Vagina (tissue), 2 donors: ENCODE measurements around the gene CKS1B. TPM values are rescaled to one million over a fixed set of nuclear protein-coding genes. Genes with fewer than 3 reads are reported as not detected.
A peak's percentile ranks its signal among the peaks of the same experiment; 100 is the strongest.

Experiments
- DNase-seq, 2 donors: peaks; one replicate each; pipeline ENCODE4 v3.0.0-alpha.2; 2017; ENCODE audit errors: extremely low spot score in 2 of 2
- H3K27ac ChIP-seq: fragments of 200-600 bp; sonication (generic); one replicate; pipeline ENCODE4 v1.5.1; 2019
- H3K27me3 ChIP-seq: fragments of 200-600 bp; sonication (generic); one replicate; pipeline ENCODE4 v1.5.1; 2019
- H3K36me3 ChIP-seq, 2 donors: fragments of 200-600 bp; sonication (generic); one replicate each; pipeline ENCODE4 v1.5.1; 2017 to 2019
- H3K4me1 ChIP-seq: fragments of 200-600 bp; sonication (generic); one replicate; pipeline ENCODE4 v1.5.1; 2019
- H3K4me3 ChIP-seq, 2 donors: fragments of 200-600 bp; sonication (generic); 1 replicate in 1 of 2; 2 replicates in 1 of 2; pipeline ENCODE4 v1.5.1; 2016 to 2019
- H3K9me3 ChIP-seq: fragments of 200-600 bp; sonication (generic); one replicate; pipeline ENCODE4 v1.5.1; 2019
- CTCF ChIP-seq, 3 experiments: fragments of 450-650 bp in 2 of 3; fragments of 200-600 bp in 1 of 3; sonication (generic) in 1 of 3; IDR thresholded peaks; one replicate each; pipeline ENCODE4 v1.5.1; 2017 to 2019; ENCODE audit warnings: antibody characterized with exemption in 3 of 3, mild to moderate bottlenecking in 2 of 3, moderate library complexity in 2 of 3
- POLR2A ChIP-seq, 2 donors: fragments of 450-650 bp; IDR thresholded peaks; one replicate each; pipeline ENCODE4 v1.6.1; 2017; ENCODE audit warnings: antibody characterized with exemption in 2 of 2, mild to moderate bottlenecking in 2 of 2, moderate library complexity in 2 of 2
- POLR2AphosphoS5 ChIP-seq, 2 donors: sonication (generic); formaldehyde crosslinking; IDR thresholded peaks; one replicate each; pipeline ENCODE4 v1.9.0; 2017; ENCODE audit warnings: antibody characterized with exemption in 2 of 2, mild to moderate bottlenecking in 2 of 2, low read depth in 1 of 2; ENCODE audit not compliant: insufficient read depth in 1 of 2
- intact Hi-C: fragments of 100-400 bp; cut with DNase I; formaldehyde crosslinking; loops from one replicate; pipeline ENCODE4 v1.15.1; 2023
- total RNA-seq: library from RNA; depleted of rRNA; stranded (reverse); fragments of >200 nt; gene quantifications from one replicate; pipeline ENCODE4 v1.2.3, GENCODE V29; 2016

Gene CKS1B
- total RNA-seq, 1 donor from 2014 or later: 30.4 TPM

- TF ChIP-seq CTCF (IDR thresholded peaks at IDR 0.05) (no peak), POLR2AphosphoS5 (IDR thresholded peaks at IDR 0.05; ENCODE audit: insufficient read depth in 1 of 2, low read depth in 1 of 2) (peak in 1 of 2 donors; percentile 23)
- intact Hi-C loops: no loop called here
- Histone ChIP-seq H3K4me3 (peak overlapping the region; percentile 51 to 56), H3K36me3 (peaks cover 0 to 16% of the 10 kb centered on the region in 2 donors), H3K9me3 (no peaks in the 10 kb centered on the region), H3K4me1 (peaks cover 55% of the 10 kb centered on the region), H3K27ac (peak overlapping the region; percentile 68), H3K27me3 (no peaks in the 10 kb centered on the region)
- no peak for DNase-seq
These were observed 19.3 kb upstream of the CKS1B start for GRCh38 chr1:154955039-154955717.

GRCh38 chr1:154955718-154956543 lies 18.6 kb upstream of the CKS1B start, which contains the start of gene PBXIP1:
PBXIP1 (minus strand) TSS chr1:154956099; CDS start chr1:154953721, 2,378 bp downstream.
- Histone ChIP-seq H3K27me3 (no peaks in the 10 kb centered on the region), H3K9me3 (no peaks in the 10 kb centered on the region), H3K4me1 (peaks cover 62% of the 10 kb centered on the region), H3K4me3 (peak within 1 kb of the TSS; percentile 51 to 56), H3K27ac (peak within 1 kb of the TSS; percentile 68), H3K36me3 (peaks cover 0 to 12% of the 10 kb centered on the region in 2 donors)
- TF ChIP-seq POLR2AphosphoS5 (IDR thresholded peaks at IDR 0.05; ENCODE audit: insufficient read depth in 1 of 2, low read depth in 1 of 2) (peak; percentile 19 to 95), CTCF (IDR thresholded peaks at IDR 0.05) (peak in 1 of 3 experiments; percentile 2), POLR2A (IDR thresholded peaks at IDR 0.05) (peak in 1 of 2 donors; percentile 2)
- DNase-seq: peak in 1 of 2 donors; percentile 97
- intact Hi-C loops: no loop called here

DNA sequence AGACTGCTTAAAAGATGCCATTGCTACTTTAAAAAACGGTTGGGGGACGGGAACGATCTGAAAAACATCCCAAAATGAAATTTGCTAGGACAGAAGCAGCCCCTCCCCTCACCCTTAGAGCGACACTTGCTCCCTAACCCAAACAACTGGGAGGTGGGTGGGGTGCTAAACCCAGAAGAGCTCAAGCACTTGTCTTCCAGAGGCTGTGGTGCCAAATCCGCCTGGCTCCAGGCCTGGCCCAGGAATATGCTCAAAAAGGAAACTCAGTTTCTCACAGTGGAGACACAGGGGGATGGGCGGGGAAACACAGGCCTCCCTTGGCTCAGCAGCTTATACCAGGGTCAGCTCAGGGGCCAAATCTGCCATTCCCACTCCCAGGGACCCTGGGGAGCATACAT lies 17.9 kb upstream of the CKS1B start:
- no peak for TF ChIP-seq CTCF (IDR thresholded peaks at IDR 0.05)
- TF ChIP-seq POLR2A (IDR thresholded peaks at IDR 0.05): no peak
- no peak for TF ChIP-seq POLR2AphosphoS5 (IDR thresholded peaks at IDR 0.05; ENCODE audit: insufficient read depth in 1 of 2, low read depth in 1 of 2)
- Histone ChIP-seq H3K9me3 (no peaks in the 10 kb centered on the region), H3K4me1 (peaks cover 66% of the 10 kb centered on the region), H3K27me3 (no peaks in the 10 kb centered on the region), H3K36me3 (peaks cover 0 to 8% of the 10 kb centered on the region in 2 donors), H3K4me3 (peak overlapping the region; percentile 51 to 56), H3K27ac (peak overlapping the region; percentile 68)
- intact Hi-C loops: no loop called here
- no peak for DNase-seq

DNA sequence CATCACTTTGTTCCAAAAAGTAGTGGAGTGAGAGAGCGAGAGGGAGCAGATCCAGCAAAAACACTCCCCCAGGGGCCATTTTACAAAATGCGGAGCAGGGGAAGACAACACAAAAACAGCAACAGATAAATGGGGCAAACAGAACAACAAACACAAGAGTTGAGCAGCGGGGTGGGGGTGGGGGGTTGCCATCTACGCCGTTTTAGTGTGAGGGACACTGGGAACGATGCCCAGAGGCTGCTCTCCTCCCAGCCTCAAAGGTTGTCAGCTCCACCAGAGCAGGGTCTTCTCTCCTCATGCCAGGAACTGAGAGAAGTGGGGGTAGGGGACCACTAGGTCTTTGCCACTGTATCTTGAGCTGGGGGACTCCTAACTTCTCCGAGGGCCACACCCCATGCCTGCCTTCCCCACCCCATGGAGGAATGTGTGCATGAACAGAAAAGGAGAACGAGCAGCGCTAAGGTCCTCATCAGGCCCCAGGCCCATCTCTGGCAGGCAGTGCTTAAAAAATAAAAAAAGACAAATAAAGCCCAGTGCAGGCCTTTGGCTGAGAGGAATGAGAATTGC lies 17.3 kb upstream of the CKS1B start:
- H3K9me3 ChIP-seq: no peaks in the 10 kb centered on the region
- intact Hi-C loops: no loop called here
- no peak overlapping the region for H3K4me3 ChIP-seq
- peaks cover 0 to 8% of the 10 kb centered on the region in 2 donors for H3K36me3 ChIP-seq
- no peak for TF ChIP-seq POLR2A (IDR thresholded peaks at IDR 0.05)
- no peak for TF ChIP-seq CTCF (IDR thresholded peaks at IDR 0.05)
- no peak for TF ChIP-seq POLR2AphosphoS5 (IDR thresholded peaks at IDR 0.05; ENCODE audit: insufficient read depth in 1 of 2, low read depth in 1 of 2)
- no peaks in the 10 kb centered on the region for H3K27me3 ChIP-seq
- H3K4me1 ChIP-seq: peaks cover 66% of the 10 kb centered on the region
- no peak for DNase-seq
- peak overlapping the region; percentile 68 for H3K27ac ChIP-seq
